ENCODE data around the gene HMCN2.

Gene HMCN2

GRCh38 chr9:130234340-130235260, 31.0 kb upstream of the HMCN2 start:
- DNase-seq (ENCODE audit: low read depth in 1 of 2, low spot score in 1 of 2) = no peak
- in situ Hi-C loops (cut with HindIII; ENCODE audit: low pct_unique_long_range_greater_than_20kb, low sequenced_read_pairs) = no loop called here
- no peak for TF ChIP-seq JUND (IDR thresholded peaks at IDR 0.05; ENCODE audit: low read depth)

- in situ Hi-C loops (cut with HindIII; ENCODE audit: low pct_unique_long_range_greater_than_20kb, low sequenced_read_pairs) = no loop called here
- no peak for TF ChIP-seq JUND (IDR thresholded peaks at IDR 0.05; ENCODE audit: low read depth)
- DNase-seq (ENCODE audit: low read depth in 1 of 2, low spot score in 1 of 2) = peak; percentile 60 to 62
Measured at GRCh38 chr9:130235558-130236435, 29.8 kb upstream of the HMCN2 start.

GRCh38 chr9:130236436-130236985, 29.0 kb upstream of the HMCN2 start:
- TF ChIP-seq JUND (IDR thresholded peaks at IDR 0.05; ENCODE audit: low read depth) = no peak
- no peak for DNase-seq (ENCODE audit: low read depth in 1 of 2, low spot score in 1 of 2)
- in situ Hi-C loops (cut with HindIII; ENCODE audit: low pct_unique_long_range_greater_than_20kb, low sequenced_read_pairs) = no loop called here

GRCh38 chr9:130237076-130237475, 28.5 kb upstream of the HMCN2 start:
- in situ Hi-C loops (cut with HindIII; ENCODE audit: low pct_unique_long_range_greater_than_20kb, low sequenced_read_pairs) = no loop called here
- no peak for TF ChIP-seq JUND (IDR thresholded peaks at IDR 0.05; ENCODE audit: low read depth)
- no peak for DNase-seq (ENCODE audit: low read depth in 1 of 2, low spot score in 1 of 2)

GRCh38 chr9:130237763-130238524, 27.6 kb upstream of the HMCN2 start:
- no peak for DNase-seq (ENCODE audit: low read depth in 1 of 2, low spot score in 1 of 2)
- in situ Hi-C loops (cut with HindIII; ENCODE audit: low pct_unique_long_range_greater_than_20kb, low sequenced_read_pairs) = no loop called here

GRCh38 chr9:130239363-130239695, 26.2 kb upstream of the HMCN2 start:
- no peak for TF ChIP-seq JUND (IDR thresholded peaks at IDR 0.05; ENCODE audit: low read depth)
- no peak for DNase-seq (ENCODE audit: low read depth in 1 of 2, low spot score in 1 of 2)
- in situ Hi-C loops (cut with HindIII; ENCODE audit: low pct_unique_long_range_greater_than_20kb, low sequenced_read_pairs) = no loop called here

More at GRCh38 chr9:130237763-130238524, 27.6 kb upstream of the HMCN2 start:
- no peak for TF ChIP-seq JUND (IDR thresholded peaks at IDR 0.05; ENCODE audit: low read depth)

GRCh38 chr9:130239741-130240241, 25.8 kb upstream of the HMCN2 start:
- in situ Hi-C loops (cut with HindIII; ENCODE audit: low pct_unique_long_range_greater_than_20kb, low sequenced_read_pairs) = no loop called here
- no peak for DNase-seq (ENCODE audit: low read depth in 1 of 2, low spot score in 1 of 2)
- TF ChIP-seq JUND (IDR thresholded peaks at IDR 0.05; ENCODE audit: low read depth) = no peak

GRCh38 chr9:130240410-130241197, 25.0 kb upstream of the HMCN2 start:
- peak; percentile 83 to 85 for DNase-seq (ENCODE audit: low read depth in 1 of 2, low spot score in 1 of 2)
- in situ Hi-C loops (cut with HindIII; ENCODE audit: low pct_unique_long_range_greater_than_20kb, low sequenced_read_pairs) = no loop called here
- TF ChIP-seq JUND (IDR thresholded peaks at IDR 0.05; ENCODE audit: low read depth) = no peak

- no peak for DNase-seq (ENCODE audit: low read depth in 1 of 2, low spot score in 1 of 2)
- TF ChIP-seq JUND (IDR thresholded peaks at IDR 0.05; ENCODE audit: low read depth) = no peak
- in situ Hi-C loops (cut with HindIII; ENCODE audit: low pct_unique_long_range_greater_than_20kb, low sequenced_read_pairs) = no loop called here
Measured at GRCh38 chr9:130241198-130241535, 24.4 kb upstream of the HMCN2 start.

GRCh38 chr9:130242270-130243014, 23.1 kb upstream of the HMCN2 start:
- in situ Hi-C loops (cut with HindIII; ENCODE audit: low pct_unique_long_range_greater_than_20kb, low sequenced_read_pairs) = no loop called here
- no peak for DNase-seq (ENCODE audit: low read depth in 1 of 2, low spot score in 1 of 2)
- no peak for TF ChIP-seq JUND (IDR thresholded peaks at IDR 0.05; ENCODE audit: low read depth)

Data from T47D (cell line).